Measurements from ENCODE around the gene SRP68. TPM values are rescaled to one million over a fixed set of nuclear protein-coding genes. Genes with fewer than 3 reads are reported as not detected.

Gene SRP68
- total RNA-seq, 2 donors from 2014 or later: 80.4 to 89.2 TPM

DNA sequence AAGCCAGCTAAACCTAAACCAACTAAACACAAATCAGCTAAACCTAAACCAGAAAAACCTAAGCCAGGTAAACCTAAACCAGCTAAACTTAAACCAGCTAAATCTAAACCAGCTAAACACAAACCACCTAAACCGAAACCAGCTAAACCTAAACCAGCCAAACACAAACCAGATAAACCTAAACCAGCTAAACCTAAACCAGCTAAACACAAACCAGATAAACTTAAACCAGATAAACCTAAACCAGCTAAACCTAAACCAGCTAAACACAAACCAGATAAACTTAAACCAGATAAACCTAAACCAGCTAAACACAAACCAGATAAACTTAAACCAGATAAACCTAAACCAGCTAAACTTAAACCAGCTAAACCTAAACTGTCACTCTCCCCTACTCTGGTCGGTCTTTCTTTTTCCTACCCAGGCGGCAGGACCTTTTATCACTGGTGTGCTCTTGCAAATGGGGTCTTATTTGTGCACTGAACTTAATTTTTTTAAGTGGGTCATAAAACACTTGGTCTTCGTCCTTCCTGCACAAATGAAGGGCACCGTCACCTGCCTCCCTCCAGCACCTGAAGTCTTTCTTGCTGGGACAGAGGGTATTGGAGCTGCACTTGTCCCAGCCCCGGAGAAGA lies 52.4 kb downstream of the SRP68 start:
- ATAC-seq (no peak), DNase-seq (no peak)
- Mint-ChIP-seq H3K27ac (peak overlapping the region; percentile 27), H3K36me3 (ENCODE audit: low read depth) (no peaks in the 10 kb centered on the region), H3K27me3 (no peaks in the 10 kb centered on the region), H3K4me1 (peaks cover 2% of the 10 kb centered on the region), H3K4me3 (no peak overlapping the region)
- no peaks in the 10 kb centered on the region for H3K9me3 ChIP-seq (ENCODE audit: control insufficient read depth, low read length, poor library complexity, severe bottlenecking)

DNA sequence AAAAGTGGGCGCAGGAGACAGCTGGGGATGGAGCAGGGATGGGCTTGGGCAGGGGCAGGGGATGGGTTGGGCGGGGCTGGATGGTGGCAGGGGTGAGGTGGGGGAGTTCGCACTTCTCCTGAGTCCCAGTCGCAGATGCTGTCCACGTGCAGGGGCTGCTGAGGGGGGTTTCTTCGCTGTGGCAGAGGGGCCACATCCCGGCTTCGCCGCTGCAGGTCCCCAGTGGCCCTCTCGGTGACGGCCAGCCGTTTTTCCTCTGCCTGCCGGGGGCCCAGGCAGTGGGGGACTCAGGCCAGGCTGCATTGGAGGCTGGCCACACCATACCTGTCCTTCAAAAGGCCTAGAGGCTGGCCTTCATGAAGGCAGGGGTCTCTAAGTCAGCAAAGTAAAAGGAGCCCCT lies 53.5 kb downstream of the SRP68 start:
- Mint-ChIP-seq H3K4me1 (peaks cover 7% of the 10 kb centered on the region), H3K36me3 (ENCODE audit: low read depth) (no peaks in the 10 kb centered on the region), H3K27me3 (no peaks in the 10 kb centered on the region), H3K4me3 (no peak overlapping the region), H3K27ac (no peak overlapping the region)
- ATAC-seq: no peak
- DNase-seq: no peak
- no peaks in the 10 kb centered on the region for H3K9me3 ChIP-seq (ENCODE audit: control insufficient read depth, low read length, poor library complexity, severe bottlenecking)

- Mint-ChIP-seq H3K27ac (no peak overlapping the region), H3K36me3 (ENCODE audit: low read depth) (no peaks in the 10 kb centered on the region), H3K4me1 (peaks cover 7% of the 10 kb centered on the region), H3K4me3 (no peak overlapping the region), H3K27me3 (no peaks in the 10 kb centered on the region)
- DNase-seq (no peak), ATAC-seq (no peak)
- no peaks in the 10 kb centered on the region for H3K9me3 ChIP-seq (ENCODE audit: control insufficient read depth, low read length, poor library complexity, severe bottlenecking)
Measured at GRCh38 chr17:76018340-76018680, 54.0 kb downstream of the SRP68 start.

DNA sequence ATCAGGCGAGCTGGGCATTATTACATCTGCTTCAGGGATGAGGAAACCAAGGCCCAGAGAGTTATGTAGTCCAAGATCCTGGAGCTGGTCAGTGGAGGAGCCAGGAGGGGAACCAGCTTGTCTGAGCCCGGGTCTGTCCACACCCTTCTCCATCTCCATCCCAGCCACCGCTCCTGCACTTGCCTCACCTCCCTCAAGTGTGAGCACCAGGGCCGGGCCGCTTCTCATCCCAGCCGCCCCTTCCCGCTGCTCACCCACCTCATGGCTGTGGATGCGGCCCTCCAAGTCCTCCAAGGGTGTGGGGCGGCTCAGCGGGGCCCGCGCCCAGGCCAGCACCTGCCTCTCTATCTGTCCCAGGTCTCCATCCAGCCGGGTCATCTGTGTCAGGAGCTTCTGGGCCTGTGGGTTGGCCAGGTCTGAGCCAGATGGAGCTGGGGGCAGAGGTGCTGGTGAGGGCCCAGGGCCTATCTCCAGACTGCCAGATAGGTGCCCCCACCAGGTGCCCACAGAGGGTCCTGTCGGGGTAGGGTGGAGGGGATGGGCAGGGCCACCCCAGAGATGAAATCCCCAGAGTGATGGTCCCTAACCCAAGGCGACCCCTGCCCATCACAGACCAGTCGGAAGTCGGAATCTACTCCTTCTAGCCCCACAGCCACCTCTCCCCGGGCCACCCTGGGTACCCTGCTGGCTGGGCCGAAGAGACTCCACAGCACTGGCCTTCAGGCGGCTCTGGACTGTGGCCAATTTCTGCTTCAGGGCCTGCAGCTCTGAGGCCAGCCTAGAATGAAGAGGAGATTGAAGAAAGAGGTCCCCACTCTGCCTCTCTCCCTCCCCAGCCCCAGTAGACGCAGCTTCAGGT lies 54.6 kb downstream of the SRP68 start:
- Mint-ChIP-seq H3K27ac (no peak overlapping the region), H3K27me3 (no peaks in the 10 kb centered on the region), H3K4me3 (no peak overlapping the region), H3K4me1 (peaks cover 7% of the 10 kb centered on the region), H3K36me3 (ENCODE audit: low read depth) (no peaks in the 10 kb centered on the region)
- DNase-seq (no peak), ATAC-seq (no peak)
- H3K9me3 ChIP-seq (ENCODE audit: control insufficient read depth, low read length, poor library complexity, severe bottlenecking): no peaks in the 10 kb centered on the region

DNA sequence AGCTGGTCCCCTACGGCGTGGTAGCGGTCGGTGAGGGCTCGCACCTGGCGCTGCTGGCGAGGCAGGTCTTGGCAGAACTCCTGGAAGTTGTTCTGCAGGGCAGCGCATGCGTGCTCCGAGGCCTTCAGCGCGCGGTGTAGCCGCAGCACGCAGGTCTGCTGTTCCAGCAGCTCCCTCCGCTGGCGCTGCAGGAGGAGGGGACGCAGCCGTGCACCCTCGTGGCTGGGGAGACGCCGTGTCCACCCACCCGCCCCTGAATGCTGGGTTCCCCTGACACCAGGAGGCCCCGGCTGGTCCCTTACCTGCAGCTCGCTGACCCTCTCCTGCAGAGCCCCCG lies 57.4 kb downstream of the SRP68 start:
- no peaks in the 10 kb centered on the region for H3K9me3 ChIP-seq (ENCODE audit: control insufficient read depth, low read length, poor library complexity, severe bottlenecking)
- DNase-seq (no peak), ATAC-seq (no peak)
- no peaks in the 10 kb centered on the region for H3K27me3 Mint-ChIP-seq
- H3K27ac Mint-ChIP-seq: no peak overlapping the region
- peaks cover 5% of the 10 kb centered on the region for H3K4me1 Mint-ChIP-seq
- H3K4me3 Mint-ChIP-seq: no peak overlapping the region
- H3K36me3 Mint-ChIP-seq (ENCODE audit: low read depth): no peaks in the 10 kb centered on the region

- Mint-ChIP-seq H3K4me1 (peaks cover 8% of the 10 kb centered on the region), H3K27ac (no peak overlapping the region), H3K36me3 (ENCODE audit: low read depth) (no peaks in the 10 kb centered on the region), H3K4me3 (no peak overlapping the region), H3K27me3 (no peaks in the 10 kb centered on the region)
- ATAC-seq: peak; percentile 98
- H3K9me3 ChIP-seq (ENCODE audit: control insufficient read depth, low read length, poor library complexity, severe bottlenecking): no peaks in the 10 kb centered on the region
- DNase-seq: peak; percentile 63 to 67 (median 64)
Measured at GRCh38 chr17:76014100-76014924, 58.0 kb downstream of the SRP68 start.

DNA sequence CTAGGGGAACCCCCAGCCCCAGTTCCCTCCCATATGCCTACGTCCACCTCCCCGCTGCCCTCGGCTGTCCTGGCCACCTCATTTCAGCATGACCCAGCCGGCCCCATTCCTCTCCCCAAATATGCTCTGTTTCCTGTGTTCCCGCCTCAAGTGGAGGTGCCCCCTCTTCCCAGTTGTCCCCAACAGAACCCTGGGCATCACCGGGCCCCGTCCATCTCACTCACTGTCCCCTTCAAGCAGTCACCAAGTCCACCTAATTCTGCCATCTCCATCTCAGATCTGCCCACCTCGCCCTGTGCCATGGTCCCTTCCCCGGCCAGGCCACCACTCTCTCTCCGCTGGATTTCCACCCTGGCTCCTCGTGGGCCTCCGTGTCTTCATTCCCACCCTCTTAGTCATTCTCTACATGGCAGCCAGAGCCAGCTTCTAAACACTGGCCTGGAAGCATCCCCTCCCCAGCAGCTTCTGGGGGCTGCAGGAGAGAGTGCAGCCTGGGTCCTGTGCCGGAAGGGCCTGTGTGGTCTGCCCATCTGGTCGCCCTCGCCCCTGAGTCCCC lies 58.9 kb downstream of the SRP68 start:
- ATAC-seq: no peak
- H3K4me3 Mint-ChIP-seq: no peak overlapping the region
- H3K9me3 ChIP-seq (ENCODE audit: control insufficient read depth, low read length, poor library complexity, severe bottlenecking): no peaks in the 10 kb centered on the region
- no peak for DNase-seq
- no peak overlapping the region for H3K27ac Mint-ChIP-seq
- no peaks in the 10 kb centered on the region for H3K27me3 Mint-ChIP-seq
- no peaks in the 10 kb centered on the region for H3K36me3 Mint-ChIP-seq (ENCODE audit: low read depth)
- H3K4me1 Mint-ChIP-seq: peaks cover 8% of the 10 kb centered on the region

GRCh38 chr17:76011951-76012350 lies 60.4 kb downstream of the SRP68 start:
- Mint-ChIP-seq H3K36me3 (ENCODE audit: low read depth) (no peaks in the 10 kb centered on the region), H3K4me1 (peaks cover 8% of the 10 kb centered on the region), H3K27ac (no peak overlapping the region), H3K27me3 (no peaks in the 10 kb centered on the region), H3K4me3 (no peak overlapping the region)
- H3K9me3 ChIP-seq (ENCODE audit: control insufficient read depth, low read length, poor library complexity, severe bottlenecking): no peaks in the 10 kb centered on the region
- ATAC-seq (no peak), DNase-seq (no peak)

DNA sequence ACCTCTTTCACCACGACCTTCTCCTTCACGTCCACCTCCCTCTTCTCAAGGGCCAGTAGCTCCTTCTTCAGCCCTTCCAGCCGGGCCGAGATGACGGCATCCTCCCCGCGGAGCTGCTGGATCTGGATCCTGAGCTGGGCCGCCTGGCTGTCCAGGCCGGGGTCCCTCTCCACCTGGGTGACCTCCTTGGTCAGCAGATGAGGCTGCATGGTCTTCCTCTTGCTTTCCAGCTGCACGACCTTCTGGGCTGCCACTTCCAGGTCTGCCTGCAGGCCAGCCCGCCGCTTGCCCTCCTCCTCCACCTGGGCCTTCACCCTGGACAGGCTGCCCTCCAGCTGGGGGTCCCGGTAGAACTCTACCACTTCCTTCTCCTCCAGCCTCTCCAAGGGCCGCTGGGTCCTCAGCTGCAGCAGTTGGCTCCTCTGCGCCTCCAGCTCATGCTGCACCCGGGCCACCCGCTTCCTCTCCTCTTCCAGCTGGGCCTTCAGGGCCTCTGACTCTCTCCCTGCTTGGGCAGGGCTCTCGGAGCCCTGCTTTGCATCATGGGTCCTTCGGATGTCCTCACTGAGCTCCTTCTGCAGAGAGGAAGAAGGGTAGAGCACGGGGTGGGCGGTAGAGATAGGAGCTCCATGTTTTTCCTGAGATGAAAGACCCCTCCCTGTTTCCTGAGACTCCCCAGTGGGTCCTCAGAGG lies 62.2 kb downstream of the SRP68 start:
- ATAC-seq (no peak), DNase-seq (no peak)
- Mint-ChIP-seq H3K27me3 (no peaks in the 10 kb centered on the region), H3K4me1 (peaks cover 15% of the 10 kb centered on the region), H3K36me3 (ENCODE audit: low read depth) (no peaks in the 10 kb centered on the region), H3K4me3 (no peak overlapping the region), H3K27ac (no peak overlapping the region)
- no peaks in the 10 kb centered on the region for H3K9me3 ChIP-seq (ENCODE audit: control insufficient read depth, low read length, poor library complexity, severe bottlenecking)

GRCh38 chr17:76009447-76009846 lies 62.9 kb downstream of the SRP68 start:
- Mint-ChIP-seq H3K36me3 (ENCODE audit: low read depth) (no peaks in the 10 kb centered on the region), H3K4me1 (peaks cover 15% of the 10 kb centered on the region), H3K27me3 (no peaks in the 10 kb centered on the region)

GRCh38 chr17:76008630-76009425 lies 63.5 kb downstream of the SRP68 start:
- no peaks in the 10 kb centered on the region for H3K27me3 Mint-ChIP-seq
- H3K4me3 Mint-ChIP-seq: no peak overlapping the region
- no peak for ATAC-seq
- no peaks in the 10 kb centered on the region for H3K9me3 ChIP-seq (ENCODE audit: control insufficient read depth, low read length, poor library complexity, severe bottlenecking)
- H3K36me3 Mint-ChIP-seq (ENCODE audit: low read depth): no peaks in the 10 kb centered on the region
- peaks cover 10% of the 10 kb centered on the region for H3K4me1 Mint-ChIP-seq
- H3K27ac Mint-ChIP-seq: no peak overlapping the region
- no peak for DNase-seq

More at GRCh38 chr17:76009447-76009846, 62.9 kb downstream of the SRP68 start:
- Mint-ChIP-seq H3K4me3 (no peak overlapping the region), H3K27ac (no peak overlapping the region)
- ATAC-seq (no peak), DNase-seq (no peak)
- no peaks in the 10 kb centered on the region for H3K9me3 ChIP-seq (ENCODE audit: control insufficient read depth, low read length, poor library complexity, severe bottlenecking)

DNA sequence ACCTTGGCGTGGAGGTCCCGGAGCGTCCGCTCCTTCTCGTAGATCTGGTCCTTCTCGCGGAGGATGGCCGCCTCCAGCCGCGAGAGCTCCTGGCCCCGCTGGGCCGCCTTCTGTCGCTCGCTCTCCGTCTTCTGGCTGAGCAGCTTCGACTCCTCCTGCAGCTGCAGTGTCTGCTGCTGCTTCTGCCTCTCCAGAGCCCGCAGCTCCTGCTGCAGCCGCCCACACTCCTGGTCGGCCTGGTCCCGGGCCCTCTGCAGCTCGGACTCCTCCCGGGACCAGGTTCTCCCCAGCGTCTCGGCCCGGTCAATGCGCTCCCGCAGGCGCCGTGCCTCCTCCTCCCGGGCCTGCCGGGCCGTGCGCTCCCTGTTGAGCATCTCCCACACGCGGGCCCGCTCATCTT lies 64.1 kb downstream of the SRP68 start:
- no peak overlapping the region for H3K4me3 Mint-ChIP-seq
- peaks cover 10% of the 10 kb centered on the region for H3K4me1 Mint-ChIP-seq
- ATAC-seq: no peak
- no peaks in the 10 kb centered on the region for H3K36me3 Mint-ChIP-seq (ENCODE audit: low read depth)
- H3K9me3 ChIP-seq (ENCODE audit: control insufficient read depth, low read length, poor library complexity, severe bottlenecking): no peaks in the 10 kb centered on the region
- H3K27ac Mint-ChIP-seq: no peak overlapping the region
- no peak for DNase-seq
- H3K27me3 Mint-ChIP-seq: no peaks in the 10 kb centered on the region
